ENCODE results near the gene RACK1. TPM values are rescaled to one million over a fixed set of nuclear protein-coding genes. Genes with fewer than 3 reads are reported as not detected.

Gene RACK1
- total RNA-seq, 1 experiment from 2014 or later: 2,552 TPM

DNA sequence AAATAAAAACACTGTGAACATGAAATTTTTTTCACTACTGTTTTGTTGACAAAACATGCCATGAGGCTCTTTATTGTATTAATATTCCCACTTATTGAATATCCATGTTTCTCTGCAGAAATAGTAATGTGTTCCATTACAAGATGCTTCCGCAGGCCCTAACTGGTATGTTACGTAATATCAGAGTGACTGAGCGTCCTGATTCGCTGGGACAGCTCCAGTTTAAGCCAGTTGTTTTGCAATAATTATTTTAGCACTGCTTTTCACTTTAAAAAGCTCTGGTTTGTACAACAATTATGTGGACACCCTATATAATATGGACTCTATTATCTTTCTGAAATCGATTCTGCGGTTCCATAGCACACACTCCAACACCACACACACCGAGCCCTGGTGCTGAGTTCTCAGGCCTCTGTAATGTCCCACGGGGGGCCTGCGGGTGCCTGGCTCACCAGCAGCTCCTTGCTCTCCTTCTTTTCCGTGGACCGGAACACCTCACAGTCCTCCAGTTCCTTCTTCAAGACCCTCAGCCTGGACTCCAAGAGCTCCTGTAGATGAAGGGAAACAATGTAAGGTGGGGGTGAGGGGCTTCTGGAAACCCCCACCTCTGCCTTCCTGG, 40.5 kb downstream of the RACK1 start:
- peaks cover 0 to 8% (median 0%) of the 10 kb centered on the region in 3 experiments; a peak in 2 of 7 replicates for H3K36me3 Mint-ChIP-seq (ENCODE audit: insufficient read depth in 1 of 3, low read depth in 3 of 3)
- Histone ChIP-seq H3K4ac (ENCODE audit: low read depth, low read length) (no peak overlapping the region), H3K9ac (ENCODE audit: extremely low read depth, insufficient read length, low read length) (no peak overlapping the region), H2AFZ (ENCODE audit: low read length) (no peak overlapping the region), H3K4me2 (ENCODE audit: insufficient read depth, insufficient read length, low read length) (peak overlapping the region; percentile 92), H2BK20ac (ENCODE audit: low read depth, low read length, poor library complexity, severe bottlenecking) (no peak overlapping the region), H2BK120ac (ENCODE audit: low read depth, low read length, poor library complexity, severe bottlenecking) (no peak overlapping the region), H3K23ac (ENCODE audit: insufficient read length, low read depth, low read length) (no peak overlapping the region), H3K27me3 (ENCODE audit: insufficient read depth, low read length) (peaks cover 26% of the 10 kb centered on the region; the same call in 1 of the 2 replicates), H4K5ac (ENCODE audit: insufficient read length, low read depth, low read length) (no peak overlapping the region), H3K23me2 (ENCODE audit: insufficient read length, low read depth, low read length, poor library complexity, severe bottlenecking) (peaks cover 26% of the 10 kb centered on the region), H4K8ac (replicated peaks; ENCODE audit: insufficient read length, low read depth, low read length) (no peak overlapping the region), H3K14ac (ENCODE audit: insufficient read depth, low read length) (no peak overlapping the region), H3K79me1 (ENCODE audit: insufficient read depth, low read depth, low read length, poor library complexity, severe bottlenecking) (no peaks in the 10 kb centered on the region), H4K20me1 (ENCODE audit: control insufficient read depth, insufficient read depth, insufficient read length) (no peaks in the 10 kb centered on the region), H2BK15ac (ENCODE audit: low read depth, low read length) (no peak overlapping the region), H3T11ph (ENCODE audit: low read length) (no peak overlapping the region), H2BK12ac (ENCODE audit: insufficient read length, low read depth, low read length) (no peak overlapping the region), H3K4me1 (ENCODE audit: insufficient read depth, low read length) (peaks cover 5% of the 10 kb centered on the region; the same call in 1 of the 2 replicates), H3K79me2 (ENCODE audit: insufficient read depth, low read length) (no peaks in the 10 kb centered on the region), H2BK5ac (ENCODE audit: insufficient read length, low read length) (no peak overlapping the region), H3K9me3 (ENCODE audit: control insufficient read depth, low read depth, low read length) (no peaks in the 10 kb centered on the region), H4K91ac (ENCODE audit: insufficient read length, low read depth, low read length) (no peak overlapping the region), H2AK5ac (ENCODE audit: insufficient read length, low read length) (no peak overlapping the region), H3K18ac (ENCODE audit: insufficient read length, low read depth, low read length) (no peak overlapping the region), H3K27ac (ENCODE audit: insufficient read length, low read depth, low read length) (no peak overlapping the region), H3K56ac (ENCODE audit: insufficient read length, low read depth, low read length) (no peak overlapping the region)
- H3K9me3 Mint-ChIP-seq: peaks cover 11 to 16% of the 10 kb centered on the region in 2 experiments; a peak in 3 of 5 replicates
- no peak overlapping the region; a peak in 1 of 7 replicates for H3K27ac Mint-ChIP-seq
- TF ChIP-seq CTCF (conservative IDR thresholded peaks at IDR 0.05): no peak
- DNase-seq: no peak
- WGBS (ENCODE audit: extremely low coverage, insufficient read length, low lambda C conversion rate): no CpG with 5 or more reads among the region's 11 CpGs
- H3K4me3 Mint-ChIP-seq: peak overlapping the region; percentile 66 to 88; a peak in 4 of 5 replicates
- H3K4me1 Mint-ChIP-seq: peaks cover 47 to 56% of the 10 kb centered on the region in 2 experiments
- H3K27me3 Mint-ChIP-seq (ENCODE audit: low read depth): peaks cover 90% of the 10 kb centered on the region

Data from H9 (cell line).